Measurements from ENCODE around the gene SLC12A5.

GRCh38 chr20:46009816-46010215, 19.2 kb upstream of the SLC12A5 start:
- TF ChIP-seq, protein P1, sequence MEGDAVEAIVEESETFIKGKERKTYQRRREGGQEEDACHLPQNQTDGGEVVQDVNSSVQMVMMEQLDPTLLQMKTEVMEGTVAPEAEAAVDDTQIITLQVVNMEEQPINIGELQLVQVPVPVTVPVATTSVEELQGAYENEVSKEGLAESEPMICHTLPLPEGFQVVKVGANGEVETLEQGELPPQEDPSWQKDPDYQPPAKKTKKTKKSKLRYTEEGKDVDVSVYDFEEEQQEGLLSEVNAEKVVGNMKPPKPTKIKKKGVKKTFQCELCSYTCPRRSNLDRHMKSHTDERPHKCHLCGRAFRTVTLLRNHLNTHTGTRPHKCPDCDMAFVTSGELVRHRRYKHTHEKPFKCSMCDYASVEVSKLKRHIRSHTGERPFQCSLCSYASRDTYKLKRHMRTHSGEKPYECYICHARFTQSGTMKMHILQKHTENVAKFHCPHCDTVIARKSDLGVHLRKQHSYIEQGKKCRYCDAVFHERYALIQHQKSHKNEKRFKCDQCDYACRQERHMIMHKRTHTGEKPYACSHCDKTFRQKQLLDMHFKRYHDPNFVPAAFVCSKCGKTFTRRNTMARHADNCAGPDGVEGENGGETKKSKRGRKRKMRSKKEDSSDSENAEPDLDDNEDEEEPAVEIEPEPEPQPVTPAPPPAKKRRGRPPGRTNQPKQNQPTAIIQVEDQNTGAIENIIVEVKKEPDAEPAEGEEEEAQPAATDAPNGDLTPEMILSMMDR (IDR thresholded peaks at IDR 0.05; ENCODE audit: low read length): no peak
- no peak for TF ChIP-seq EZH2 (optimal IDR thresholded peaks at IDR 0.05; ENCODE audit: low read depth, low read length)
- no peak for TF ChIP-seq EZH2phosphoT487 (IDR thresholded peaks at IDR 0.05; ENCODE audit: low read length)
